Activated T-cell treated with anti-CD3 and anti-CD28 coated beads, Interleukin-2, amount 50 U/mL, for 4 hours (primary cell): ENCODE measurements around the gene CCDC157. TPM values are rescaled to one million over a fixed set of nuclear protein-coding genes. Genes with fewer than 3 reads are reported as not detected.
A peak's percentile ranks its signal among the peaks of the same experiment; 100 is the strongest.
"Not testable (repeated sequence)": the region's sequence is repeated elsewhere in the genome, so short reads cannot be mapped to it uniquely, and the experiment has no call there.

Experiments used
- ATAC-seq, 2 donors: fragments of 200-7000 bp; cut with Tn5 transposase; one replicate each; pipeline ENCODE4 v1.10.0; 2021
- DNase-seq: peaks from one replicate; pipeline ENCODE4 v3.0.0-alpha.2; 2020
- H3K27me3 Mint-ChIP-seq: one replicate; pipeline ENCODE4 v1.8.0; 2021; ENCODE audit warnings: low read depth, mixed read lengths
- H3K36me3 Mint-ChIP-seq: one replicate; pipeline ENCODE4 v1.8.0; 2022; ENCODE audit warnings: mixed read lengths; ENCODE audit not compliant: insufficient read depth
- H3K4me1 Mint-ChIP-seq: one replicate; pipeline ENCODE4 v1.8.0; 2021; ENCODE audit warnings: low read depth, mixed read lengths
- H3K4me3 Mint-ChIP-seq: one replicate; pipeline ENCODE4 v1.8.0; 2021; ENCODE audit warnings: mild to moderate bottlenecking, moderate library complexity, mixed read lengths
- H3K9me3 Mint-ChIP-seq: one replicate; pipeline ENCODE4 v1.8.0; 2021; ENCODE audit warnings: mixed read lengths
- total RNA-seq, 3 donors: library from RNA; stranded (reverse); gene quantifications; one replicate each; pipeline ENCODE4 v1.2.1, GENCODE V29; 2021

CCDC157 gene
- total RNA-seq, 3 donors from 2014 or later: 2.3 to 3.0 (median 2.6) TPM

DNA sequence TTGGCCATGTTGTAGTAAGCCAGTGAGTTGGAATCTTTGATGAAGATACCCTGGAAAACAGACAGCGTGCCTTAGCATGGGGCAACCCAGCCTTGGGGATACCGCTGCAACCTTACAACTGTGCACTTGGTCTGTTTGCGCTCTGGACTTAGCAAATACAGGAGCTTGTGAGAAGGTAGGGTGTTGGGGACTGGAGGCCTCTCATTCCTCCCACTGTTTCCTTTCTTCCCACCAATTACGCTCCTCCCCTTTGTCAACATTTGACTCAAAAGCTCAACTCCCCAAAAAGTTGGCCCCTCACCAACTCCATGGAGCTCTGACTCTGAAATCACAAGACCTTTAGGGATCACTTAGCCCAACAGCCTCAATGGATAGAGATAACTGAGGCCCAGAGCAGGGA is 22.2 kb upstream of the CCDC157 start:
- DNase-seq (no peak), ATAC-seq (peak in 1 of 2 donors; percentile 27)
- Mint-ChIP-seq H3K4me1 (peaks cover 29% of the 10 kb centered on the region), H3K4me3 (no peak overlapping the region), H3K9me3 (no peaks in the 10 kb centered on the region), H3K36me3 (peaks cover 53% of the 10 kb centered on the region), H3K27me3 (no peaks in the 10 kb centered on the region)

DNA sequence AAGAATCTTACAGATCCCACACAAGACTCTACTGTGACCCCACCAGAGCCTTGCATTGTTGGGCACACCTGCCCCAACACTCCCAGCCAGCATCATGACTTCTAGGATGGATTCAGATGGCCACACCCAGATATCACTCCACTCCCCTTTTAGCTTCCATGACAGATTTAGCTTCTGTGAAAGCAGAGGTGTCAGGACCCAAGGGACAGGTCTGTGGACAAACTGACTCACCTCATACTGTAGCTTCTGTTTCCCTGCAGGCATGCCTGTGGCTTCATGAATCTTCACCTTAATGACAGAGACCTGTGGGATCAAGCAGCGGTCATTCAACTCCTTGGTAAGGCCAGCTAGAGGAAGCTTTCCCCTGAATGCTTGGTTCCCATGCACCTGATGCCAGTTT is 21.6 kb upstream of the CCDC157 start:
- ATAC-seq (no peak), DNase-seq (no peak)
- Mint-ChIP-seq H3K9me3 (no peaks in the 10 kb centered on the region), H3K4me3 (no peak overlapping the region), H3K27me3 (no peaks in the 10 kb centered on the region), H3K4me1 (peaks cover 29% of the 10 kb centered on the region), H3K36me3 (peaks cover 54% of the 10 kb centered on the region)

DNA sequence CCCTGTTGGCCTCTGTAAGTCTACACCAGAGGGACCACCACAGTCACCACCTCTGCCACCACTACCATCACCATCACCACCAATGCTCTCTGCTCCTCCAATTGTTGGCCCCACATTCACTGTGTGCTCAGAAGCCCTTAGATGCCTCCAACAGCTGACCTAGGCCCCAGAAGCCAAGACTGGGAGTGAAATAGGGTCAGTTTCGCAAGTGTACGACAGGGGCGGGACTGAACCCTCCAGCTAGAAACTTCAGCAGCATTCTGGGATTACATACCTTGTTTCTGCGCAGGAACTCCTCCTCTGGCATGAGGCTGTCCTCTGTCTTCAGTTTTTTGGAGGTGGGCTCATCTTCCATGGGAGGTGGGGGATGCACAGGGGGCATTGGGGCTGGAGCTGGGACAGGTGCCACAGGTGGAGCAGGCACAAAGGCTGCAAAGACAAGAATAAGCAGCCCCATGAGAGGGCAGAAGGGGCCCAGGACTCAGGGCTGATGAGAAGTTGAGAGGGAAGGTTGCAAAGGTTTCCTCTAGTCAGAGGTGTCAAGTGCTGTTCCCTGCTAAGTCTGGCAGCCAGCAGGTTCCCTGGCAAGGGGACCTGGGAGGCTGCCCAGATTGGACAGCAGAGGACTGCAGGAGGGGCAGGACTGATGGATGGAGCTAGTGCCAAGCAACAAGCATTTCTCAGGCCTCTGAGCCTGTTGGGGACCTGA is 19.9 kb upstream of the CCDC157 start:
- H3K4me1 Mint-ChIP-seq: peaks cover 29% of the 10 kb centered on the region
- no peaks in the 10 kb centered on the region for H3K27me3 Mint-ChIP-seq
- H3K9me3 Mint-ChIP-seq: no peaks in the 10 kb centered on the region
- peaks cover 55% of the 10 kb centered on the region for H3K36me3 Mint-ChIP-seq
- DNase-seq (no peak), ATAC-seq (no peak)
- H3K4me3 Mint-ChIP-seq: no peak overlapping the region

DNA sequence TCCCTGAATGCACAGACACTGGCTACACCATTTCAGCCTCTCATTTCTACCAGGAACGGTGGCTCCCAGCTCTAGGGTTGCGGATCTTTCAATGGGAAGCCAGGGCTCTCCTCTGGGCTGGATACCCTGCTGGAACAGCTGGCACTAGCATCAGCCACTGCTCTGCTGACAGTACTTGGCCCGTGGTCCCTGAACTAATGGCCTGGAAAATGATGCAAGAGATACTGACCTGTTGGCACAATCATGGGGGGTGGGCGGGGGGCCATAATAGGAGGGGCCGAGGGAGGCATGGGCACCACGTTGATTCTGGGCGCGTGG is 19.4 kb upstream of the CCDC157 start:
- Mint-ChIP-seq H3K4me1 (peaks cover 29% of the 10 kb centered on the region), H3K4me3 (no peak overlapping the region), H3K36me3 (peaks cover 56% of the 10 kb centered on the region), H3K9me3 (no peaks in the 10 kb centered on the region), H3K27me3 (no peaks in the 10 kb centered on the region)
- ATAC-seq: no peak
- no peak for DNase-seq

DNA sequence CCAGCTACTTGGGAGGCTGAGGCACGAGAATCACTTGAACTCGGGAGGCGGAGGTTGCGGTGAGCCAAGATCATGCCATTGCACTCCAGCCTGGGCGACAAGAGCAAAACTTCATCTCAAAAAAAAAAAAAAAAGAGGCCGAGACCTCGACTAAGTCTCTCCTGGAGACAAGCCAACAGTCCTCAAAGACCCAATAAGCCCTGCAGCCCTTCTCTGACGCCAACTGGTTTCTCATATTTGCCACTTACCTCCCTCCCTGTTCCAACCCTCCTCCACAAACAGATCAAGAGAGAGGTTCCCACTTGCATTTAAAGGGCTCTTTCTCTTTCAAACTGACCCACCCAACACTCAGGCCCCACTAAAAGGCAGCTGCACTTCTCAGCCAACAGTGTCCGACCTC is 18.5 kb upstream of the CCDC157 start:
- peaks cover 24% of the 10 kb centered on the region for H3K4me1 Mint-ChIP-seq
- H3K4me3 Mint-ChIP-seq: not testable (repeated sequence)

DNA sequence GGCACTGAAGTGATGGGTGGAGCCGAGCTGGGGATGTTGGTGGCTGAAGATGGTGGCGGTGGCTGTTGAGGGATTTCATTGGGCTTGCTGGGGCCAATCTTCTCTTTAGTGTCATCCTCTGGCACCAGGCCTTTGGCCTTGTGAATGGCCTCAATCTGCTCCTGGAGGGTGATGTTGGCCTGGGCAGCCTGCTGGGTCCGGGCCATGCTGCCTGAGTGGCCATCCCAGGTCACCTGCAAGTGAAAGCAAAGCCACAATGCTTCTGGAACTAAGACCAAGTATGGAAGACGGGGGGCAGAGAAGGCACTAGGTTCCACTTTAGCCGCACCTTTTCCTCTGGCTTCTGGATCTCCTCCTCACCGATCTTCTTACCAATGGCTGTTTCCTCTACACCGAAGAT is 18.0 kb upstream of the CCDC157 start:
- no peak for DNase-seq

More for the DNA sequence above, 18.5 kb upstream of the CCDC157 start:
- not testable (repeated sequence) for DNase-seq, H3K27me3 Mint-ChIP-seq, H3K9me3 Mint-ChIP-seq, ATAC-seq
- H3K36me3 Mint-ChIP-seq: peaks cover 61% of the 10 kb centered on the region

DNA sequence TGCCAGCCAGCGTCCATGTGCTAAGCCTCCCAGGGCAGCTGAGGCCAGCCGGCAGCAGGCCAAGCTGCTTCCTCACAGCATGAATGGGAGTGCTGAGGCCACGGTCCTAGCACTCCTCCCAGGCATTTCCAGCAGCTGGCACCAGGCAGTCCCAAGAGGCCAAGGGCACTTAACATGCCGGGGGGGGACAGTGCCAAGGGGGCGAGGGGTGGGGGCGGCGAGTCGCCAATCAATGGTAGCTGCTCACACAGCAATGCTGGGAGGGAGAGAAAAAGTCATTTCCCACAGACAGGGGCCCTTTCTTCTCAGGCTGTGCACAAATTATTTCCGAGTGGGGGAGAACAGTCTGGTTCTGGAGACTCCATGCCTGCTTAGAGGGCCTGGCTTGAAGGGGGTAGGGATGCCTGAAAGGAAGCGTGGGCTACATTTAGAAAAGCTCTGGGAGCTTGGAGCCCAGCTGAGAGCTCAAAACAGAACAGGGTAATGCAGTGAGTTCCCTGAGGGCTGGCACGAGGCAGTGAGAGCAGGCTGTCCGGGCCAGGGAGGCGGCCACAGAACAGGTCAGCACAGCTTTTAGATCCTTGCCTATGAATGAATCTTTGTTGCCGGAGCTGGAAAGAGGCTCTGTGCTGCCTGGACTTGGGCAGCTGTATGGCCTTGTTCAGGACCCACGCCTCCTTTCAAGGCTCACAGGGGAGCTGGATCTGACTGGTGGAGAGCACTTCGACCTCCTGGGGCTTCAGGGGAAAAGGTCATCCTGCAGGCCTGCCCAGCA is 15.7 kb upstream of the CCDC157 start:
- Mint-ChIP-seq H3K36me3 (peaks cover 54% of the 10 kb centered on the region), H3K27me3 (no peaks in the 10 kb centered on the region), H3K4me3 (no peak overlapping the region), H3K9me3 (no peaks in the 10 kb centered on the region), H3K4me1 (peaks cover 14% of the 10 kb centered on the region)
- DNase-seq: no peak
- ATAC-seq: no peak

More for the DNA sequence above, 18.0 kb upstream of the CCDC157 start:
- Mint-ChIP-seq H3K4me1 (peaks cover 19% of the 10 kb centered on the region), H3K9me3 (no peaks in the 10 kb centered on the region), H3K27me3 (no peaks in the 10 kb centered on the region), H3K36me3 (peaks cover 62% of the 10 kb centered on the region), H3K4me3 (no peak overlapping the region)
- no peak for ATAC-seq

DNA sequence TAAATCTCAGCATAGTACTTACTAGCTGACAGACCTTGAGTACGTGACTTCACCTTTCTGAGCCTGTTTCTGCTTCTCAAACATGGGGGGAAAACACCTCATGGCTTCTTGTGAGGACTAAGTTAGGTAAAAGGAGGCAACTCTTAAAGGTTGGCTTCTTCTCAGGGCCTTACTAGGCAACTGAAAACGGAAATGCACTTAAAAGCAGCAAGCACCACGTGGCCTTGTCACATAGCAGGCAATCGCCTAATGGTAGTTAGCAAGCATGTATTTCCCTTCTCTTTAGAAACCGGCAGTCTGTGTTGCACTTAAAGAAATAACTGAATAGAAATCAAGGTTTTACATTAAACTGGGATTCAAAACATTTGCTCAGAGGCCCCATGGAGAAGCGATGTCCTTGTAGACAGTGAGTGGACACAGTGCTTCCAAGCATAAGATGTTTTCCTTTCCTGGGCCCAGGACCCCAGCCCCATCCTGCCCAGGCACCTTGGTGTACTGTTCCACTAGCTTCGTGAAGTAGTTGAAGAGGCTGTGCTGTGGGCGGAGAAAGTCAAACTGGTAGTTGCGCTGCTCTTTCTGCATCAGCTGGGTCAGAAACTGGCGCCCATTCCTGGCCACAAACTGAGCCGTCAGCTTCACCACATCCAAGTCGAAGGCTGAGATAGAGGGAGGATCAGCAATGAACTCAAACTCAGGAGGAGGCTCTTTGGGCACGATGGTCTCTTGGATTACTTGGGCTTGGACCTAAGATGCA is 12.2 kb upstream of the CCDC157 start:
- Mint-ChIP-seq H3K27me3 (no peaks in the 10 kb centered on the region), H3K9me3 (no peaks in the 10 kb centered on the region), H3K4me1 (peaks cover 42% of the 10 kb centered on the region), H3K36me3 (peaks cover 50% of the 10 kb centered on the region), H3K4me3 (no peak overlapping the region)
- no peak for DNase-seq
- peak; percentile 42 to 44 for ATAC-seq

DNA sequence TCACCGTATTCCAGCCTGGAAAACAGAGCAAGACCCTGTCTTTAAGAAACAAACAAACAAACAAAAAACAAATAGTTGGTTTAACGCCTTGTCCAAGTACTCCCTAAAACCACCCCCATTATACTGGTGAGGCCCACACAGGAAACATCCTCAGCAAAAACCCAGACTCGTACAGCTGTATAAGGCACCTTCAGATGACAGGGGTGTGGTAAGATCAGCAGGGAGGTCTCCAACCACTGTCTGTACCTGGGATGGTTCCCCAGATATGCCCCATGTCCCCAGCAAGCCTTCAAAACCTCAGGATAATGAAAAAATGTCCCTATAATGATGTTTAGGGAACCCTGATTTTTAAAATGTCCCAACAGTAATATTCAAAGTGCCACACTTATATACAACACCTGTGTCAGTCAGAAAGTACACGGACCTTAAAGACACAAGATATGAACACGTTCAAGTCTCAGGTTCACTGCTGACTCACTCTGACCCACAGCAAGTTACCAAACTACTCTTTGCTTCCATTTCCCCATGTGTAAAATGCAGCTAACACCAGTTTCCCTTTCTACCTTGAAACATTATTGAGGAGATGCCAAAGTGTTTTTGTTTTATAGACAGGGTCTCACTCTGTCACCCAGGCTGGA is 9.4 kb upstream of the CCDC157 start:
- no peaks in the 10 kb centered on the region for H3K27me3 Mint-ChIP-seq

DNA sequence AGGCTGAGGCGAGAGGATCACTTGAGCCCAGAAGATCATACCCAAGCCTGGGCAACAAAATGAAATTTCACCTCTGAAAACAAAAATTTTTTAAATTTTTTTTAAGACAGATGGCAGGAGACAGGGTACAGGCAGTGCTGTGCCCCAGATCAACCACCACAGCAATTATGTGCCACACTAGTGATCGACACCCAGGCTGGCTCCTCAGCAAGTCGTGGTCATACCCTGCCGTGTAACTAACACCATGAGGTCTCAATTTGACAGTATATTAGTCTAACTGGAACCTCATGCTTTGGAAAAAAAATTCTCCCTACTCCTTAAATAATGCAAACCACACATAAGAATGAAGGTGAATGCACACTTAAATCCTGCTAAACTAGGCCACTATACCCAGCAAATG is 8.4 kb upstream of the CCDC157 start:
- H3K4me1 Mint-ChIP-seq: peaks cover 71% of the 10 kb centered on the region

More for the DNA sequence above, 9.4 kb upstream of the CCDC157 start:
- Mint-ChIP-seq H3K4me3 (peak overlapping the region; percentile 40), H3K36me3 (peaks cover 53% of the 10 kb centered on the region), H3K9me3 (no peaks in the 10 kb centered on the region), H3K4me1 (peaks cover 64% of the 10 kb centered on the region)
- ATAC-seq: peak; percentile 80 to 85
- no peak for DNase-seq

DNA sequence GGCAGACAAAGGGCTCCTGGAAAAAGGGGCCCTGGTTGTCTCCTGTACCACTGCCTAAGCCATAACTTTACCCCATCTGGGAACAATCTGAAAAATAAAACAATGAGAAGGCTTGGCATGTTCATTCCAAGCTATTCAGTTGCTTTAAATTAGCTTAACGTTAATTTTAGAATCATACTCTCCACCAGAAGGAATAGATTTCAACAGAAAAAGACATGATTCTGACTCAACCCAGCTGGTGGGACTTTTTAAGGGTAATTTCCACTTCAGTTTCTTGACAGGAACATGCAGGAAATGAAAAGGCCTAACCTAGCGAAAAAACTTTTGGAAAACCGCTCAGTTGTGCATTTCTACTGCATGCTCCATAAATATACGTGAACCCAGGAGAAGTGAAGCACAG is 8.0 kb upstream of the CCDC157 start:
- H3K4me1 Mint-ChIP-seq: peaks cover 75% of the 10 kb centered on the region
- no peaks in the 10 kb centered on the region for H3K27me3 Mint-ChIP-seq
- peak overlapping the region; percentile 33 for H3K4me3 Mint-ChIP-seq
- H3K36me3 Mint-ChIP-seq: peaks cover 45% of the 10 kb centered on the region
- no peak for DNase-seq
- no peaks in the 10 kb centered on the region for H3K9me3 Mint-ChIP-seq
- no peak for ATAC-seq

More for the DNA sequence above, 8.4 kb upstream of the CCDC157 start:
- Mint-ChIP-seq H3K4me3 (peak overlapping the region; percentile 33), H3K9me3 (no peaks in the 10 kb centered on the region), H3K36me3 (peaks cover 45% of the 10 kb centered on the region), H3K27me3 (no peaks in the 10 kb centered on the region)
- DNase-seq (no peak), ATAC-seq (no peak)

DNA sequence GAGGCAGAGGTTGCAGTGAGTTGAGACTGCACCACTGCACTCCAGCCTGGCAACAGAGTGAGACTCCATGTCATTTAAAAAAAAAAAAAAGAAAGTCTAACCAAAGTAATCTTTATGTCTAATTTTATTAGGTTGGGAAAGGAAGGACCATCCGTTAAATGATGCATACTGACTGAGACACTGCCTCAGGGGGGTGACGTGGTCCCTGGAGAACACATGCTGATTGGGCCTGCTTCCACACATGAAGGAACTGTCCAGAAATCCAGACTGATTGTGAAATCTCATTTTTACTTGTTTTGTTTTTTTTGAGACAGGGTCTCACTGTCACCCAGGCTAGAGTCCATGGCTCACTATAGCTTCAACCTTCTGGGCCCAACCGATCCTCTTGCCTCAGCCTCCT is 5.6 kb upstream of the CCDC157 start:
- DNase-seq (no peak), ATAC-seq (no peak)
- Mint-ChIP-seq H3K4me1 (peaks cover 82% of the 10 kb centered on the region), H3K9me3 (no peaks in the 10 kb centered on the region), H3K36me3 (peaks cover 40% of the 10 kb centered on the region), H3K4me3 (no peak overlapping the region), H3K27me3 (no peaks in the 10 kb centered on the region)

DNA sequence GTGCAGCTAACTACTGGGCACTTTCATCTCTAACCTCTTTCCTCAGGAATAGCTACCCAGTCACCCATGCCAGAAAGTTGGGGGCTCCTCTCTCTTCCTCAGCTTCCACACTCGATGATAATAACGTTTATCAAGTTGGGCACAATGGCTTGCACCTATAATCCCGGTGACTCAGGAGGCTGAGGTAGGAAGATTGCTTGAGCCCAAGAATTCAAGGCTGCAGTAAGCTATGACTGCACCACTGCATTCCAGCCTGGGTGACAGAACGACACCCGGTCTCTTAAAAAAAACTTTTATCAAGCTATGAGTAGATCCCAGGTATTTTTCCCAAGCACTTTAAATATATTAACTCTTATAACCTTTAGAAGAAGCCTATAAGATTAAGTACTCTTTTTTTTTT is 2.2 kb upstream of the CCDC157 start:
- Mint-ChIP-seq H3K36me3 (peaks cover 29% of the 10 kb centered on the region), H3K27me3 (no peaks in the 10 kb centered on the region), H3K4me3 (peak overlapping the region; percentile 96), H3K4me1 (peaks cover 62% of the 10 kb centered on the region), H3K9me3 (no peaks in the 10 kb centered on the region)
- DNase-seq (no peak), ATAC-seq (no peak)

DNA sequence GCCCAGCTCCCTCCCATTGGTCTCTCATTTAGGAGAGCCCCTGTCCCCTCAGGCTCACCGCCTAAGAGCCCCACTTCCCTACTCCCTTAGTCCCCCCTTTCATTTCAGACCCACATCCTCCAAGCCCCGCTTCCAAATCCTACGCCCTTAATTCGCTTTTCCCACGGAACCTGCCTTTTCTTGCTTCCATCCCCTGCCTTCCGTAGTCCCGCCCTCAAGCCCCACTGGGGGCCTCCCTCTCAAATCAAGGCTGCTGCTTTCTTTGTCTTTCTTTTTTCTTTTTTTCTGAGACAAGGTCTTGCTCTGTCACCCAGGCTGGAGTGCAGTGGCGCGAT is 396 bp downstream of the CCDC157 start:
- no peaks in the 10 kb centered on the region for H3K27me3 Mint-ChIP-seq
- no peaks in the 10 kb centered on the region for H3K9me3 Mint-ChIP-seq
- peaks cover 41% of the 10 kb centered on the region for H3K4me1 Mint-ChIP-seq
- no peak for ATAC-seq
- peak overlapping the region; percentile 96 for H3K4me3 Mint-ChIP-seq
- no peak for DNase-seq
- H3K36me3 Mint-ChIP-seq: peaks cover 12% of the 10 kb centered on the region
